ENCODE data around the gene LMTK3.
"Not testable (repeated sequence)": the region's sequence is repeated elsewhere in the genome, so short reads cannot be mapped to it uniquely, and the experiment has no call there.

LMTK3 gene

GRCh38 chr19:48489608-48490216, 21.9 kb downstream of the LMTK3 start:
- DNase-seq = peak in 38 of 51 donors; percentile 5 to 72 (median 23)

- DNase-seq = not testable (repeated sequence)
These were observed 23.2 kb downstream of the LMTK3 start for GRCh38 chr19:48488478-48488877.

GRCh38 chr19:48487948-48488347, 23.7 kb downstream of the LMTK3 start:
- DNase-seq = peak in 11 of 51 donors; percentile 8 to 73 (median 31)

- DNase-seq = no peak
These were observed 24.1 kb downstream of the LMTK3 start for GRCh38 chr19:48487544-48487943.

GRCh38 chr19:48486706-48487105, 24.9 kb downstream of the LMTK3 start:
- DNase-seq = not testable (repeated sequence)

GRCh38 chr19:48484931-48485612, 26.6 kb downstream of the LMTK3 start:
- DNase-seq = no peak

GRCh38 chr19:48484247-48484893, 27.3 kb downstream of the LMTK3 start:
- peak in 1 of 51 donors; percentile 22 for DNase-seq

- DNase-seq = no peak
These were observed 28.3 kb downstream of the LMTK3 start for GRCh38 chr19:48483301-48483700.

GRCh38 chr19:48481846-48482639, 29.6 kb downstream of the LMTK3 start:
- no peak for DNase-seq

- DNase-seq = peak in 40 of 51 donors; percentile 15 to 86 (median 54)
These were observed 30.8 kb downstream of the LMTK3 start for GRCh38 chr19:48480558-48481500.

GRCh38 chr19:48480183-48480557, 31.5 kb downstream of the LMTK3 start:
- DNase-seq = peak in 40 of 51 donors; percentile 18 to 86 (median 54)

GRCh38 chr19:48479686-48480085, 31.9 kb downstream of the LMTK3 start:
- no peak for DNase-seq

GRCh38 chr19:48478339-48479256, 33.0 kb downstream of the LMTK3 start:
- no peak for DNase-seq

- DNase-seq = no peak
These were observed 33.8 kb downstream of the LMTK3 start for GRCh38 chr19:48477698-48478338.

GRCh38 chr19:48477067-48477685, 34.5 kb downstream of the LMTK3 start:
- DNase-seq = no peak

- DNase-seq = no peak
These were observed 35.5 kb downstream of the LMTK3 start for GRCh38 chr19:48476176-48476575.

GRCh38 chr19:48475369-48476068, 36.1 kb downstream of the LMTK3 start:
- DNase-seq = no peak

- no peak for DNase-seq
These were observed 37.5 kb downstream of the LMTK3 start for GRCh38 chr19:48474084-48474592.
